Vagina (tissue), 2 donors: Measurements from ENCODE around the gene KLHL33.

Experiments
- POLR2A ChIP-seq, 2 donors: fragments of 450-650 bp; IDR thresholded peaks; one replicate each; pipeline ENCODE4 v1.6.1; 2017; ENCODE audit warnings: antibody characterized with exemption in 2 of 2, mild to moderate bottlenecking in 2 of 2, moderate library complexity in 2 of 2
- POLR2AphosphoS5 ChIP-seq, 2 donors: sonication (generic); formaldehyde crosslinking; IDR thresholded peaks; one replicate each; pipeline ENCODE4 v1.9.0; 2017; ENCODE audit warnings: antibody characterized with exemption in 2 of 2, mild to moderate bottlenecking in 2 of 2, low read depth in 1 of 2; ENCODE audit not compliant: insufficient read depth in 1 of 2

GRCh38 chr14:20427231-20428009 is 8.5 kb downstream of the KLHL33 start:
- TF ChIP-seq POLR2AphosphoS5 (IDR thresholded peaks at IDR 0.05; ENCODE audit: insufficient read depth in 1 of 2, low read depth in 1 of 2) (no peak), POLR2A (IDR thresholded peaks at IDR 0.05) (no peak)
